ENCODE results near the gene ZHX3. TPM values are rescaled to one million over a fixed set of nuclear protein-coding genes. Genes with fewer than 3 reads are reported as not detected.
"Not testable (repeated sequence)": the region's sequence is repeated elsewhere in the genome, so short reads cannot be mapped to it uniquely, and the experiment has no call there.

Gene ZHX3
- total RNA-seq, 1 donor from 2014 or later, result 10.6 TPM

DNA sequence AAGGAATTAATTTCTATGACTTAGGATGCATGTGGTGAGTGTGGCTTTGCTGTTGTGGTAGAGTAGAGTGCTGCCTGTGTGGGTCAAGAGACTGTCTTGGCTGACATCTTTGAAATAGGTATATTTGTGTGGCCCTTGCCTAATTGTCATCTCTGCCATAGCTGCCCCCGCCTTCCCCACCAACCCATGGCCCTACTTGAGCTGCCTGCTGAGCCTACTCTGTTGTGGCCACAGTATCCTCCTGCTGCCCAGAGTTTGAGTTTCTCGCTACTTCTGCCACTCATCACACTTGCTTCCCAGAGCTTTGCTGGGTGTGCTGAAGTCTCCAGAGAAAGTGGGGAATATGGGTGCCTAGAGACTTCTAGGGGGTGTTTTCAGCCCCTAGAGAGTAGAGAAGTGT is 172.2 kb downstream of the ZHX3 start:
- DNase-seq, result no peak

DNA sequence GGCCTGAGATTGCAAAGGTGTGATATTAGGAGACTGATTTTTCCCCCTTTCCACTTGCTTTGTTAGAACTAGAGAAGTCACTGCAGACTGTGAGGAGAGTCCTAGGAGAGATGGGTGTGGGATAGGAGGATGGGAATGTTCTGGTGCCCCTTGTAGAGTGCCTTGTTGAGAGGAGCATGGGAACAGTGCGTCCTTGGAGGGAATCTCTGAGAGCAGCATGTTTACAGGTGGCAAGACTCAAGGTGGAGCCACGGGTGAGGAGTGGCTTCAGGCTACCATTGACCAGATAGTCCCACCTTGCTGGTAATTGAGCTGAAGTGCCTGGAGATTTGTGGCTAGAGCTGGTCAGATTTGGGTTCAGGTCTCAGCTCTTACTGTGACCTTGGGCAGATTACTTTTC is 174.2 kb downstream of the ZHX3 start:
- DNase-seq, result no peak

DNA sequence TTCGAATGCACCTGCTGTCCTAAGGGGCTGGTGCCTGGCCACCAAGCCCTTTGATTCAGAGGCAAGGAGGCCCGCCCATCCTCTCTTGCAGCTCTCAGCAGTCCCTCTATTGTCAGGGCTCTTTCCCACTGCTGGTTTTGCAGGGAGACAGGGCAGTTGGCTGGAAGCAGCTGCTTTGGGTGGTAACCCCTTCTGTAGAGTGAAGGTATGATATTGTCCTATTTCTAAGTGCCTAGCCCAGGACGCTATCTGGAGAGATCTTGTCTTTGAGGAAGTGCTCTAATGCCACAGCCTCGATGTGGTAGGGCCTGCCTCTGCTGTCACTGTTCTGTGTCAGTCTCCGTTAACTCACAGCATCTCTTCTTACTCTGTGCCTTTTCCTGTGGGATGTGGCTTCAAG is 174.6 kb downstream of the ZHX3 start:
- no peak for DNase-seq

DNA sequence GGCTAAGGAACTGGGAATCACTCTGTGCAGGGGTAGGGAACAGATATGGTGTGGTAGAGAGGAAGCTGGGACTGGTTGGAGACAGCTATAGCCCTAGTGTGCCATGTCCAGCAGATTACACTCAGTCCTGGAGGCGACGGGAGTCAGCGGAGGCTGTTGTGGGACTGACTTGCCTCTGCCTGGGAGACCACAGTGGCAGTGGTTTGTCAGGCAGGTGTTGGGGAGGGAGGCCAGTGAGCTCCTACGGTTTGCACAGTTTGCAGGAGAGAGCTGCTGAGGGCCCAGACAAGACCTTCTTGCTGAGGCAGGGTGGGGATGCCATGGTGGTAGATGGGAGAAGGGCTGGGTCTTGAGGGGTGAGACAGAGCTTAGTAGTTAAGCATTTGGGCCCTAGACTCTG is 175.3 kb downstream of the ZHX3 start:
- no peak for DNase-seq

DNA sequence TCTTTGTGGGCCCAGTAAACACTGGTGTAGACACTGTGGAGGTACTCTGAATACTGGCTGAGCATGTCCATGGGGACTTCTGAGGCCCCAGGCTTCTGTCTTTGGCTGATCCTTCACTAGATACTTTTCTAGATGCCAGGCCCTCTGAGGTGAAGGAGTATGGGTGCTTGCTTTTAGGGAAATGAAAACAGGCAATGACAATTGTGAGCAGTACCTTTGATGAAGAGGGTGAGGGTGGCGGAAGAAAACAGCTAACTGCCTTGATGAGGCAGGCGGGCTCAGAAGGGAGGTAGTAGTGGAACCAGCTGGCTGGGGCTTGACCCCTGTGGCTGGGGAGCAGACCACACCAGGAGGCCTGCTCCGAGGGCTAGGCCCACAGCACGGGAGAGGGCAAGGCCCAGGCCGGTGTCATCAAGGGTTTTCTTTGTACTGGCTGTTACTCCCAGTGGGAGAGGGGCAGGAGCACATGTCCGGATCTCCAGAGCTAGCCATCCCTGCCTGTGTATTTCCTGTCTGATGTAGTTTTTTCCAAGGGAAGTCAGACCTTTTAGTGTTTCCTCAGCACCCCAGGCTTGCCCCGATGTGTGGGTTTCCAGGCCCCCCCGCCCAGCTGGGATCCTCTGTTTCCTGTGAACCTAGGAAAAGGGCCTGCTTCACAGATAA is 176.2 kb downstream of the ZHX3 start:
- DNase-seq, result peak; percentile 92

DNA sequence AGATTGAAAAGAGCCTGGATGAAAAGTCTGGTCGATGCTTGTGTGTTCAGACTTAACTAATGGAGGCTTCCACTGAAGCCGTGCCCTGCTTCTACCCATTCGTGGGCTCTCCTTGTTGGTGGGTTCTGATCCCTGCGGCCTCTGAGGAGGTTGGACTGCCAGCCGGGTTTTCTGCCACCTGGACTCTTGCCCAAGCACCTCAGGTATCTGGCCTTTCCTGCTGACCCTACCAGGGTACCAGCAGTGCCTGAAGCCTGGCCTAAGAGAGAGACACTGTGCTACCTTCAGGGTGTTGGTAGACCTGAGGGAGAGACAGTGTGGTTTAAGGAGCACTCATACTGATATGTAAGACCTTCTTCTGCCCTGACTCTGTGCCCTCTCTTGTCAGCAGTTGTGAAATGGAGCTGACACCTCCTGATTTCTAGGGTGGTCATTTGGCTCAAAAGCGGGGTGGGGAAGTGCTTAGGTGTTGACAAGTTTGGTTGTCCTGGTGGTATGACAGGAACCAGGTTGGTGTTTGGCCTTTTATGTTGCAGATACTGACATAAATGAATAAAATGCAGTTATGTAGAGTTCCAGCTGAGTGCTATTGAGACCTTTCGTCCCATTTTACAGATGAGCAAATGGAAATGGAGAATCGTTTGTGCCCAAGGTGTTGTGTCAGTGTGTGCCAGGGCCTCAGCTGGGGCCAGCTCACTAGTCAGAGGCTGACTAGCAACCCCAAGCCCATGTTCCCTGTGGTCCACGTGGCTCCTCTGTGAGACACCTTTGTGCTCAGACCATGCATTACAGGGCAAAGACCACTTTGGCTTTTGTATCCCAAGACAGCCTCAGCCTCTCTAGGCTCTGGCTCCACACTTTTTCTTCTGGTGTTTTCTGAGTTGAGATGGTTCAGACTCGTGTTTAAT is 177.1 kb downstream of the ZHX3 start:
- no peak for DNase-seq

DNA sequence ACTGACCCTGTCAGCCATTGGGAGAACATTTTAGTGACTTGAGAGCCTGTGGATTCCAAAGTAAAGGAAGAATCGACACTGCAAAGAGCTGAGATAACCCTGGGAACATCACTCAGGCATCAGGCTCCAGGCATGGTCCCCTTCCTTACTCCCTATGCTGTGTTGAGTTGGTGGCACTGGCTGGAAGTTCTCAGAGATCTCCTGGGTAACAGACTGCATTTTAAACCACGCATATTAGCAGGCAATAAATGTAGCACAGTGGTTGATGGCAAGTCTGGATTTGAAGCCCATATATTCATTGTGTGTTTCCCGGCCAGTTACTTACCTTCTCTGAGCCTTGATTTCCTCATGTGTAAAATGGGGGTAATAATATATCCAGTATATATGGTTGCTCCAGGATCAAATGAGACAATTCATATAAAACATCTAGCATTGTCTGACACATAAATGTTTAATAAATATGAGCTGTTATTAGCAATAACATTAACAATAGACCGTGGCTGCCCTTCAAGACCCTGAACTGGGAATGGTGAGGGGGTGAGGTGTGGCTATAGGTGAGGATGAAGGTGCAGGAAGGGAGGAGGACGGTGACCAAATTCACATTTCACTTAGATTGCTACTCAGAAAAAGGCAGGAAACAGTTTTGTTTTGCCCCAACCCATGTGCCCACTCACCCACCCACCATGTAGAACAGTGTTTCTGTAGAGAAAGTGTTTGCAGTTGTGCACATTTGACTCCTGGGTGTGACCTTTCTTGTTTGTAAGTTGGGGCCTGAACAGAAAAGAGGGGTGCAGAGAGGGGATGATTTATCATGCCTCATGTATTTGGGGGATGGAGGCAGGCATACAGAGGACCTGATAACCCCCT is 178.1 kb downstream of the ZHX3 start:
- no peak for DNase-seq

DNA sequence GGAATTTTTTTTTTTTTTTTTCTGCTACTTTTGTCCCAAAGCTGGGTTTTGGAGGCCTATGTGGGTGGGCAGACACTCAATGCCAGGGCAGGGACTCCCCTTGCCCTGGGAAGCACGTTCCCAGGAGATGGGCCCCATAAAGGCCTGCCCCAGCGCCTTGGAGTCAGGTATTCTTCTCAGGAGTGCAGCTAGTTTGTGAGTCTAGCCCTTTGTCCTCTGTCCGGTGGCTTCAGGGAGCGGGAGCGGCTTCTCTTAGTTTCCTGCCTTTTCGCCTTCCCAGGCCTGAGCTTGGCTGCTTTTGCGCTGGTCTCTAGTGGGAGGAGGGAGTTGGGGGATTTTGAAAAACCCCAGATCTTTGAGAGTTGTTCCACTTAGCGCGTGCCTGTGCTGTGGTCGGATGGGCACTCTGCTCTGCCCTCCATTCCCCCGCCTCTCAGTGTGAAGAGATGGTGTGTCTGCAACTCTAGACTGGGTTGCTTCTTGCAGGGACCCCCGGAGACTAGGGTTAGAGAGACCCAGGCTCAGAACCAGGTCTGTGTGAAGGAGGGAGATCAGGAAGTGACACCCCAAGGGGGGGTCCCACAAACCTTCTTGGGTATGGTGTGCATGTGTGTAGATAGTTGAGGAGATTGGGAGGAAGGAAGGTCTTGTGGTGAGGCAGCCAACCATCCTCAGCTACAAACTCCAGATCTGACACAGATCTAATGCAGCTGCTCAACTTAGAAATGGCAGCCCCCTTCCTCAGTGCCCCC is 178.9 kb downstream of the ZHX3 start:
- peak; percentile 48 for DNase-seq

DNA sequence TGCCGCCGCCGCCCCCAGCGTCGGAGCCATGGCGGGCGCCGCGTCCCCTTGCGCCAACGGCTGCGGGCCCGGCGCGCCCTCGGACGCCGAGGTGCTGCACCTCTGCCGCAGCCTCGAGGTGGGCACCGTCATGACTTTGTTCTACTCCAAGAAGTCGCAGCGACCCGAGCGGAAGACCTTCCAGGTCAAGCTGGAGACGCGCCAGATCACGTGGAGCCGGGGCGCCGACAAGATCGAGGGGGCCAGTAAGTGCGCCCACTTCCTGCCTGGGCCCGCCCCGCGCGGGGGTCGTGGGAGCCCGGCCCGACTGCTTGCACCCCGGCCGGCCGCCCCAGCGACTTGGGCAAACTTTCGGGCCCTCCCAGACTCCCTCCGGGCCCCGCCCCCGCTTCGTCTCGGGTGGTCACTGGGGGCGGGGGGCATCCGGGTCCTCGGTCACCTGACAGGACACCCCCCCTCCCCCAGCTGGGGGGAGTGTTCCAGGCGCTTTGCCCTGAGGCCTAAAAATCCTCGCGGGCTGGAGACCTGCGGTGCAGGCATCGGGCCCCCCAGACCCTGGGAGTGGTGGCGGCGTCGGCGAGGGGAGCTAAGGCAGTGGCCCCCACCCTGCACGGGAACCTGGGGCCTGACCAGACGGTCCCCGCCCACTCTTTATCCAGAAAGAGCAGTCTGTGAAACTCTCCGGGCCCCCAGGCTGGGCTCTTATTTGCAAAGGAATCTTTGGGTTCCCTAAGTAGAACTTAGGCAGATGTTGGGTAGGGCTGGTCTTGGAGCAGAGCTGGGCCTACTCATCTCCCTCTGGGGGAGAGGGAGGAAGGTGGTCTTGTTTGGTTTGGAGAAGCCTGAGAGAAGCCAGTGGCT is 179.7 kb downstream of the ZHX3 start:
- peak; percentile 86 for DNase-seq

DNA sequence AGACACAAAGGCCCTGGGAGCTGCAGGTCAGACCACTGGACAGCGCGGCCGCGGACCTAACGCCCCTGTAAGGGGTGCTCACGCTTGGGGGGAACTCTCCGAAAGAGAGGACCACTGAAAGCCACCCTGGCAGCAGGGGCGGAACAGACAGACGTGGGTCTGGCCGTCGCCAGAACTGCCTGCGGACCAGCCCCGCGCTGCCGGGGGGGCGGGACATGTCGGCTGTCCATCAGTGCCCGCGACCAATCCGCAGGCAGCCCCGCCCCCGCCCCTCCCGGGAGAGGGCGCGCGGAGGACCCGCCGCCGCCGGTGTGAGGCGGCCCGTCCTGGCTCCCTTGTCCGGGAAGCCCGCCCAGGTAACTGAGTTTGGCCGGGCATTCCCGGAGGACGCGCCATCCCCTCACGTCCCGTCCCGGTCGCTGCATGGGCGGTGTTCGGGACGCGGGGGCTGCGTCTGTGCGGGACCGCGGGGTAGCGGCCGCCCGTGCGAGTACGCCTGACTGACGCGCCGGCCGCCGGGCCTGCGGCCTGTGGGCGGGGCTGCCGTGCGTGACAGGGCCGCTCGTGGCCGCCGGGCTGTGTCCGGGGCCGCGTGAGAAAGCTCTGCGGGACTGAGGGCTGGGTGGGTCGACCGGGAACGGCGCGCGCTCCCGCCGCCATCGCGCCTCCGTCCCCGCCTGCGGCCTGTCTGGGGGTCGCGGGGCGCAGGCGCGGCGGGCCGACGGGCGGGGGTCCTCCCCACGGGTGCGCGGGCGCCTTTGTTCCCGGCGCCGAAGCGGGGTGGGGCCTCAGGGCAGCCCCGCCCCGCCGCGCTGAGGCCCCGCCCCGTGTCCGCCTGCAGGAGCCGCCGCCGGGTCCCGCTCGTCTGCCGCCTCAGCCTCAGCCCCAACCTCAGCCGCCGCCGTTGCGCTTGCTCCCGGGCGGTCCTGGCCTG is 180.6 kb downstream of the ZHX3 start, which contains the start of gene PLCG1:
PLCG1 (plus strand) TSS at position 864 of the 934 bp plus-strand sequence. CDS start 99 bp downstream, outside the sequence.
- peak; percentile 91 for DNase-seq

DNA sequence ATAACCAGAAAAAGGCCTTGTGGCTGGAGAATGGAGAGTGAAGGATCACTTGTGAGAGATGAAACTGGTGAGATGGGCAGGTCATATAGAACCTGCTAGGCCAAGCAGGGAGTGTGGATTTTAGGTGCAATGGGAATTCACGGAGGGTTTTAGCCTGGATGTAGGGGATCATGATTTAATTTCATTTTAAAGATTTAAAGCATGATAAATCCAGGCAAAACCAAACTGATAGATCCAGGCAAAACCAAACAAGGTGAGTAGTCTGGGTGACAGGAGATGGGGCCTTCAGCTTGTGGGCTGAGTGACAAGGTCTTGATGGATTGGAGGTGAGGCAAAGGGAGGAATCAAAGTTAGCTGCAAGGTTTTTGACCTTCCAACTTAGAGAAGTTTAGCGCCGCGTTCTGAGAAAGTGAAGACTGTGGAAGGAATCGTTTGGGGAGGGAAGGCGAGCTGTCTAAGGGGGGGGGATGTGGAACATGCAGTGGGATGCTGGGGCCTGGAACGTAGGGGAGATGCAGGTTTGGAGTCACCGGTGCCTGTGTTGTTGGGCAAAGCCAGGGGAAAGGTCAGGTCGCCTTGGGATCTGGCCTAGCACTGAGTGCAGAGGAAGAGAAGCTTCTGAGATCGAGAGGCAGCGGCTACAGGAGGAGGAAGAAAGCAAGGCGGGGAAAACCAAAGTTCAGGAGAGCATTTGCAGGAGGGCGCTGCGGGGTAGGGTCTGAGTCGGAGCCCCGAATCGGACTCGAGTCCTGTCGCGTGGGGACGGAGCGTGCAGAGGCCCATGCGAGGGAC is 181.4 kb downstream of the ZHX3 start:
- no peak for DNase-seq

DNA sequence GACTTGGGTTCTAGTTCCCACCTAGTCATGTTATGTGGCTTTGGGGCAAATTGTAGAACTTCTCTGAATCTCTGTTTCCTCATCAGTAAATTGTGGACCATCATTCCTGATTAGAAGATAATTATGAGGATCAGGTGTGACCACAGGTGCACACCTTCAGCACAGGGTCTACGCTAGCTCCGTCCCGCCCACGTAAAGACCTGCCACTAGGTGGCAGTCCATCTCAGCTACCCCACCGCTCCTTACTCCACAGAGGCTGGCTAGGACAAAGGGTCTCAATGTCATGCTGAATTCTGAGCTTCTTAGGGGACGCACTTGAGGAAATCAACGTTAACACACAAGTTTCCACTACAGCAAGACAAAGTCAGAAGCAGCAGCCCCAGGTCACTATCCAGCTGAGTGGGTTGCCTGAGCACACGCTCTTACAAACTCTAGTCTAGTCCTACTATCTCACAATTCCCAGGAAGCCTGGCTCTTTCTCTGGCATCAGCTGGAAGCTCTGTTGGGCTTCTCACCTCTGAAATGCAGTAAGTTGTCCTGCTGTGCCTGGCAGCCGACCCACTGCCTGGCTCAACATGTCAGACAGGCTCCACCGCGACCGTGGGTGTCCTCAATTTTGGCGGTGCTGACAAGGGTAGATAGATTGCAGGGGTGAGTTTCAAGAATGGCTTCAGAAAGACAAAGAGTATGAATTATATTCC is 182.2 kb downstream of the ZHX3 start:
- DNase-seq, result peak; percentile 79

DNA sequence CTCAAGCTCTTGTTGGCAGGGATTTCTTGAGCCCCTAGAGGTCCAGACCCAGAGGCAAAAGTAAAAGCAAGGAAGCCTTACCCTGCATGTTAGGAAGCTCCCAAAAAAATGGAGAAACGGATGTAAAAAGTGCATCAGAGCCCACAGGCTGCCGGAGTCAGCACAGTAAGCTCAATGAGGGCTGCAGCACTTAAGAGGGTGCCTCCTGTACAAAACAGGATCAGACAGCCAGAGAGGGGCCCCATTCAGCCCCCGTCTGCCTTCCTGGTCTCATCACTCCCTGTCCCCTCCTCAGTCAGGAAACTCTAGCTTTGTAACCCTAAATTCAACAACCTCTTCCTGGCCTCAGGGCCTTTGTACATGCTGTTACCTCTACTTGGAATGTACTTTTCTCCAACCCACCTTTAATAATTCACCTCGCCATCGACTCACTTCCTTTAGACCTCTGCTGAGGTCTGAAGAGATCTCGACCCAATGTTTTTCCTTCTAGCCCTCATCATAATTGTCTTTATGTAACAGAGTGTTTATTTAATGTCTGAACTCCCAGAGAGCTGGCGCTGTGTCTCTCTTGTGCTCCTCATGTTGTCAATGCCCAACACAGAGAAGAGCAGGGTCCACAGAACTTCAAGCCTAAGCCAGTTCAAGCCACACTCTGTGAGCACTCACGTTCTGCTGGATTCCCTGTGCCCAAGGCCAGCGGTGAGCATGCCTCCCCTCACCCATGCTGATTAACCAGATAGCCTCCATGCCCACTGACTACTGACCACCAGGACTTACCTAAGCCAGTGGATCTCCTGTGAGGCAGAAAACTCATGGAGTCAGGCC is 183.0 kb downstream of the ZHX3 start:
- DNase-seq, result no peak

DNA sequence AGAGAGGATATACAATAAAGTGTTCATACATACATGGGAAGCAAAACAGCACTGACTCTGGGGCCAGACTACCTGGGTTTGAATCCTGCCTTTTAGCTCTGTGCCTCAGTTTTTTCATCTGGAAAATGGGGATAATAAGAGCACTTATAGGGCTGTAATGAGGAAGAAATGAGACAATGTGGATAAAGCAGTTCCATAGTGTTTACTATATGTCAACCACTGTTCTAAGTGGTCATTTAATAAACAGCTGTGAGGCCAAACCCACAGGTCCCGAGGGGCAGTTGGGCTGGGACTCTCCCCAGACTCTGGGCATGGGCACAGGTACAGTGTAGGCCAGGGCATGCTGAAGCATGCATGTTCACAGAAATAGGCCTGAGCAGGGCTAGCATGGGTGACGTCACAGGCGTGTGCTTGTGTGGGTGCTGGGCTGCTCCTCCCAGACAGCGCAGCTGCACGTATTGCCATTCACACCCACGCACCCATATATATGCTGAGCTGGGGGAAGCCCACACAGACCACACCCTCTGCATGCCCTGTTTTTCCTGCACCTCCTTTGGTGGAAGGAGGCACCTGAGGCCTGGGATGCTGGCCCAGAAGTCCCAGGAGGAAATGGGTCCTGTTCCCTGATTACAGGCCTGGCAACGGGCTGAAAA is 183.7 kb downstream of the ZHX3 start:
- no peak for DNase-seq

DNA sequence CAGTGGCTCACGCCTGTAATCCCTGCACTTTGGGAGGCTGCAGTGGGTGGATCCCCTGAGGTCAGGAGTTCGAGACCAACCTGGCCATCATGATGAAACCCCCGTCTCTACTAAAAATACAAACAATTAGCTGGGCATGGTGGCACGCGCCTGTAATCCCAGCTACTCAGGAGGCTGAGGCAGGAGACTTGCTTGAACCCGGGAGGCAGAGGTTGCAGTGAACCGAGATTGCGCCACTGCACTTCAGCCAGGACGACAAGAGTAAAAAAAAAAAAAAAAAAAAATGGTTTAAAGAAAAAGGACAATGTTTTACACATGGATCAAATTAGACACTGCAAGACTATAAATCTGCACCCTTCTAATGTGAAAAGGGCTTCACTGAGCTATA is 185.1 kb downstream of the ZHX3 start:
- DNase-seq, result not testable (repeated sequence)

DNA sequence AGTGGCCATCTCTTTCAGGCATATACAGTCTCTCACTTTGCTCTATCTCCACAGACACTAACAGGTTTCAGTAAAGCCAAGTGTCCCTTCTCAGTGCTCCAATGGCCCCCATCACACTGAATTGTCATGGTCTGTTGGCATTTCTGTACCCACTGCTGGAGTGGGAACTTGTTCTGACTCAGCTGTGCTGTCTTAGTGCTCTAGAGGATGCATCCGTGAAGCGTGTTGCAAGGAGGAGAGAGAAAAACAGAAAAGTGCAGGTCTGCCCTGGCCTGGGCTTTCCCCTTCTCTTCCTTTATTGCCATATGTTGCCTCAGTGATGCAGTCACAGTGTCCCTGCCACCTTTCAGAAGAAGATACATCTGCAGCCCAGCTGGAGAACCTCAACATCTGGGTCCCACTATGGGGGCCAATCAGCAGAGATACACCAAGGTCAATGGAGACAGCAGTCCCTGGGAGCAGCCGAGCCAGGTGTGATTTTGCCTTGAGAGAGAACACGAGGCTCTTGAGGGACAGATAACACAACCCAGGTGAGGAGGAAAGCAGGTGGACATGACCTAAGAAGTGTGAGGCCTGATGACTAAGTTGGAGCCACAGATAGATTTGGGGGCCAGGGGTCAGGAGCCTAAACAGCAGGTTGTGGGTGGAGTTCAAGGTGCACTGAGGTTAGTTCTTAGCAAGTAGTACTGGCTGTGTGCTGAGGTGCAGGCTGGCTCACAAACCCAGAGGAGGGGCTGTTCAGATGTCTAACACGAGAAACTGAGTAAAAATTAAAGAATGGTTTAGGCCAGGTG is 185.7 kb downstream of the ZHX3 start:
- no peak for DNase-seq
